Measurements from ENCODE around the gene GRPEL2. TPM values are rescaled to one million over a fixed set of nuclear protein-coding genes. Genes with fewer than 3 reads are reported as not detected.

GRPEL2 gene
- total and polyA plus RNA-seq, 2 experiments from 2014 or later, result 20.2 to 62.2 TPM

GRCh38 chr5:149372076-149372795 is 26.9 kb downstream of the GRPEL2 start:
- Histone ChIP-seq H3K36me3 (ENCODE audit: insufficient read depth) (no peaks in the 10 kb centered on the region), H2AFZ (no peak overlapping the region), H3K4me3 (no peak overlapping the region), H3K27ac (ENCODE audit: low read depth) (no peak overlapping the region), H4K20me1 (replicated peaks; ENCODE audit: insufficient read depth) (no peaks in the 10 kb centered on the region; the same call in 1 of the 2 replicates), H3K27me3 (ENCODE audit: insufficient read depth) (no peaks in the 10 kb centered on the region), H3K9me2 (ENCODE audit: insufficient read depth) (no peaks in the 10 kb centered on the region; the same call in 1 of the 2 replicates), H3K4me2 (no peak overlapping the region), H3F3A (replicated peaks; ENCODE audit: low read depth) (no peaks in the 10 kb centered on the region), H3K4me1 (ENCODE audit: insufficient read depth) (peaks cover 3% of the 10 kb centered on the region; the same call in 1 of the 2 replicates), H3K79me2 (replicated peaks; ENCODE audit: insufficient read depth) (no peaks in the 10 kb centered on the region)
- Mint-ChIP-seq H3K36me3 (ENCODE audit: low read depth) (peaks cover 4% of the 10 kb centered on the region; the same call in 2 of the 3 replicates), H3K4me1 (peaks cover 21% of the 10 kb centered on the region), H3K9me3 (no peaks in the 10 kb centered on the region), H3K27me3 (ENCODE audit: insufficient read depth, low read depth, poor library complexity) (peaks cover 9% of the 10 kb centered on the region), H3K4me3 (no peak overlapping the region), H3K27ac (no peak overlapping the region)
- TF ChIP-seq POLR2AphosphoS5 (IDR thresholded peaks at IDR 0.05; ENCODE audit: low read depth) (no peak), REST (IDR thresholded peaks at IDR 0.05; ENCODE audit: unreplicated experiment) (no peak), ZNF462 (CRISPR knock-in tag; IDR thresholded peaks at IDR 0.05) (no peak), EZH2 (IDR thresholded peaks at IDR 0.05; ENCODE audit: low read depth, unreplicated experiment) (no peak), CREB1 (CRISPR knock-in tag; IDR thresholded peaks at IDR 0.05; ENCODE audit: low read depth) (no peak), JUNB (IDR thresholded peaks at IDR 0.05; ENCODE audit: unreplicated experiment) (no peak), ETS1 (IDR thresholded peaks at IDR 0.05) (no peak), ZNF114 (CRISPR knock-in tag; IDR thresholded peaks at IDR 0.05) (no peak), EZH2phosphoT487 (IDR thresholded peaks at IDR 0.05; ENCODE audit: unreplicated experiment) (no peak), NANOG (IDR thresholded peaks at IDR 0.05; ENCODE audit: borderline replicate concordance) (no peak)
- no peak for ATAC-seq
- no peak for DNase-seq (ENCODE audit: low spot score)
